NOMO-1 treated with DMSO at 0.1 percent for 48 hours (cell line): ENCODE measurements around the gene ST3GAL3.
"Not testable (repeated sequence)": the region's sequence is repeated elsewhere in the genome, so short reads cannot be mapped to it uniquely, and the experiment has no call there.

ENCODE experiments used
- DNase-seq: peaks from one replicate; lab custom pipeline; 2025; ENCODE audit not compliant: unreplicated experiment; lab: John Stamatoyannopoulos, UW

ST3GAL3 gene

DNA sequence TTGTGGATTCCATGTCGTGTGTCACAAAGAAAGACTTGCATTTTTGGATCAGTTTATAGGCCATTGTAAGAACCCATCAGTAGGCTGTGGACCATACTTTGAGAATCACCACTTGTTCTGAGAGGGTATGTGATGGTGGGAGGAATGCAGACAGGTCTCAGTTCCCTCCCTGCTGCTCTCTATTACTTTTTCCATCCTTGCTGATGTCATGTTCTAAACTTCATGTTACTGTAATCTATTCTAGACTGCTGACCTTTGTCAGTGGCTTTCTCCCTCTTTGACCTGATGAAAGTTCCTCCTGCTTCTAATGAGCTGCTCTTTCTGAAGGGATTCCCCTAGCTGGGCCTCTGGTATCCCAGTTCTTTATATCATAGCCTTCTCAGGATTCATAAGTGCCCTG, 46.1 kb downstream of the ST3GAL3 start:
- no peak for DNase-seq

DNA sequence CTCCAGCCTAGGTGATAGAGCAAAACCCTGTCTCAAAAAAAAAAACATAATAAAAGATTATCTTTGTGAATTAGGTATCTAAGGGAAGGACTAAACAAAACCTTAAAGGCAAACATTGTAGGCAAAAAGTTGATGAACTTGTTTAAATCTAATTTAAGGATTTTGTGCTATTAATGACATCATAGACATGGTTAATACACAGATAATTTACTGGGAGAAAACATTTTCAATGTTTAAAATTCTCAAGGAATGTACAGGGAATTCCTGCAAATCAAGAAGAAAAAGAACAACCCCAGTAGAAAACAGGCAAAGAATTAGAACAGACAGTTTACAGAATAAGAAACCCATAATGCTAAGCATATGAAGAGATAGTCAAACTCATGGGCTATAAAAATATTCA, 47.6 kb downstream of the ST3GAL3 start:
- DNase-seq: no peak

DNA sequence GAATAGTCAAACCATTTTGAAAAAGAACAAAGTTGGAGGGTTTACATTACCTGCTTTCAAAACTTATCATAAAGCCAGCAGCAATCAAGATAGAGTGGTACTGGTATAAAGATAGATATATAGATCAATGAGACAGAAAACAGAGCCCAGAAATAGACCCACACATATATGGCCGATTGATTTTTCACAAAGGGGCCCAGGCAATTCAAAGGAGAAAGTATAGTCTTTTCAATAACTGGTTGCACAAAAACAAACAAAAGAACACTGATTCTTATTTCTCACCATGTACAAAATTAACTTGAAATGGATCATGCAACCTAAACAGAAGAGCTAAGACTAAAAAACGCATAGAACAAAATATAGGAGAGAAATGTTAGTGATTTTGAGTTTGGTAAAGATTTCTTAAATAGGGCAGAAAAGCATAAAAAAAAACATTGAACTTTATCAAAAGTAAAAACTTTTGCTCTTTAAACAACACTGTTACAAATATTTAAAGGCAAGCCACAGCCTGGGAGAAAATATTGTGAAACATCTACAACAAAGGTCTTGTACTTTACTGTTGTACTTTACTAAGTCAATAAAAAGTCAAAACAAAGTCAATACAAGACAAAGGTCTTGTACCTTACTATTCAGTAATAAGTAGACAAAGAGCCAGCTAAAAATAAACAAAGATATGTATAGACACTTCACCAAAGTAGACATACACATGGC, 50.2 kb downstream of the ST3GAL3 start:
- no peak for DNase-seq

- DNase-seq: no peak
Observed at GRCh38 chr1:43760745-43761317, 53.5 kb downstream of the ST3GAL3 start.

GRCh38 chr1:43763497-43763973, 56.2 kb downstream of the ST3GAL3 start:
- peak; percentile 82 for DNase-seq

DNA sequence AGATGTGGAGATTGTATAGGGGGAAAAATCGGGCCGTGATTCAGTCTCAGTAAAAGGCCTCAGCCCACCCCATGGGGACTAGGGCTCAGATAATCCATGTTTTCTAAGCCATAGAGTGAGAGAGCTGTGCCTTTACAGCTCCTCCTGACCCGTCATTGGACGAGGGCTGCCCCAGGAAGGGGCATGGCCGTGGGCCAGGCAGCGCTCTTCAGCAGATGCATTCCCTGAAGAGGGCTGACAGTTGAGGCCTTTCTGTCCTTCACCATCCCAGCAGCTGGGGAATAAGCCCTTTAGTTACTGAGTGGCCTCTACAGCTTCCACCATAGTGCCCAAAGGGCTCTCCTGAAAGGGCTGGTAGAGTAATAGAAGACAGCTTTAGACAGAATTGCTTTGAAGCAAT, 57.2 kb downstream of the ST3GAL3 start:
- DNase-seq: no peak

DNA sequence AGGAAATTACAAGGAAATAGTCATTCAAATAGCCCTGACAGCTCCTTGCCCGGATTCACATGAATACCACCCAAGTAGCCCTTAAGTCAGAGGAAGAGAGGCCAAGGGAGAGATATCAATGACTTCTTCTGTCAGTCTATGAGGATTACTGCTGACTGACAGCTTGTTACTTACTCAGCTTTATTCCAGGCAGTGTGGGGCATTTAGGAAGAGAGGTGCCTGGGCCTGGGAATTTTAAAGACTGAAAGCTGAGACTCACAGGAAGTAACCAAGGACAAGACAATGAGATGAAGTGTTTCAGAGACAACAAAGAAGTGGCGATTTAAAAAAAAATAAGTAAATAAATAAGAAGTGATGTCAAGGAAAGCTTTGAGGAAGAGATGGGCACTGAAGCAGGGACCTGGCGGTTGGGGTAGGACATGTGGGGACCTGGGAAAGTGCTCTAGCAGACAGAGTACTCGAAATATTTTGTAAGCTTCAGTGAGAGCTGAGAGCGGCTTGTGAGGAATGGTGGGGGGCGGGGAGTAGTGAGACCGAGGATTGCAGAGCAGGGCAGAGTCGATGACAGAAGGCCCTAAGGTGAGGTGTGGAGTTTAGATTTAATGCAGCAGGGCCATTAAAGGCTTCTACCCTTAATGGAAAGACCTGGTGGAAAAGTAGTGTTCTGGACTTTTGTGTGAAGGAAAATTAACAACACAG, 58.9 kb downstream of the ST3GAL3 start:
- DNase-seq: peak; percentile 67

- DNase-seq: peak; percentile 72
Observed at GRCh38 chr1:43766818-43767525, 59.6 kb downstream of the ST3GAL3 start.

- DNase-seq: no peak
Observed at GRCh38 chr1:43768168-43768567, 60.8 kb downstream of the ST3GAL3 start.

GRCh38 chr1:43769350-43769908, 62.1 kb downstream of the ST3GAL3 start:
- no peak for DNase-seq

DNA sequence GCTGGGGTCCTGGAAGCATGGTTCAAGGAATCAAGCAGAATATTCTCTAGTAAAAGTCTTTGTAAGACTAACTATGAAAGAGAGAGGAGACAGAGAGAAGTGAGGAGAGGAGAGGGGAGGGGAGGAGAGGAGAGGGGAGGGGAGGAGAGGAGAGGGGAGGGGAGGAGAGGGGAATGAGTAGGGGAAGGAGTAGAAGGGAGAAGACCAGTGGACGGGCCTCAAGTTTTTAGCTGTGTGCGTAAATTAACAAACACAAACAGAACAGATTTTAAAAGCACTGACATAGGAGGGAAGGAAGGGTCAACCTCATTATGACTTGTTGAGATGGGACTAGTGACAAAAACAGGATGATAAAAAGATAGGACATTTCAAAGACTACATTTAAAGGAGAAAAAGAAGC, 62.8 kb downstream of the ST3GAL3 start:
- no peak for DNase-seq

GRCh38 chr1:43772978-43773377, 65.6 kb downstream of the ST3GAL3 start:
- DNase-seq: peak; percentile 83

DNA sequence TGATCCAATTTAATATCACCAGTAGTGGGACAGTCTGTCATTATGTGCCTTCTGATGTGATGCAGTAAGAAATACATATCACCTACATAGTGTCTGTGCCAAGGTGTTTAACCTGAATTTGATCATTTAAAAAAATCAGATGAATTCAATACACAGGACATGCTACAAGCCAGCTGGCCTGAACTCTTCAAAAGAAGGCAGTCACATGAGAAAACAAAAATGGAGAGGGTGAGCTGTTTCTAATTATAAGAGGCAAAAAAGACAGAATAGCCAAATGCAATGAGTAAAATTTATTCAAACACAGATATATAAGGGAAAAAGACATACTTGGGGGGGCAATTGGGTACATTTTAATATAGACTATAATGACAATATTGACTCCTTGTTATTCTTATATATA, 66.5 kb downstream of the ST3GAL3 start:
- no peak for DNase-seq

DNA sequence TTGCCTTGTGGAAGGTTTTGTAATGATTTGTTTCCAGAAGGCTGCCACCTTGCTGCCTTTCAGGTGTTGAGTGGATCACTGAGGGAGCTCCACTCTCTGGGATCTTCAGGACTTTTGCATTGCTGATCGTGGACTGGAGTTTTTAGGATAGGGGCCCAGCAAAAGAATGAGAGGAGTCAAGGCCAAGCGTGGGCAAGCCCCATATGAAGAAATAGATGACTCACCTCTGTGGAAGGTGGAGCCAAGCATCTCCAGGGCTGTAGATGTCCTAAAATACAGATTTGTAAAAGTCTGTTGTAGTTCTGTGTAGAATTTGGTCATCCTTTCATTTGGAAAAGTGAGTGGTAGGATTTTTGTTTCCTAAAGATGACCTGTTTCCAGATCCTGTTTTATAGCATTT, 67.0 kb downstream of the ST3GAL3 start:
- peak; percentile 61 for DNase-seq

- DNase-seq: peak; percentile 30
Observed at GRCh38 chr1:43776043-43776761, 68.9 kb downstream of the ST3GAL3 start.

DNA sequence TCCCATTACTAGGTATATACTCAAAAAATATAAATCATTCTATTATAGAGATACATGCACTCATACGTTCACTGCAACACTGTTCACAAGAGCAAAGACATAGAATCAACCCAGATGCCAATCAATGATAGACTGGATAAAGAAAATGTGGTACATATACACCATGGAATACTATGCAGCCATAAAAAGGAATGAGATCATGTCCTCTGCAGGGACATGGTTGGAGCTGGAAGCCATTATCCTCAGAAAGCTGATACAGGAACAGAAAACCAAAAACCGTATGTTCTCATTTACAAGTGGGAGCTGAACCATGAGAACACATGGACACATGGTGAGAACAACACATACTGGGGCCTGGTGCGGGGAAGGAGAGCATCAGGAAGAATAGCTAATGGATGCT, 70.6 kb downstream of the ST3GAL3 start:
- DNase-seq: not testable (repeated sequence)

GRCh38 chr1:43779266-43779665, 71.9 kb downstream of the ST3GAL3 start:
- peak; percentile 58 for DNase-seq

DNA sequence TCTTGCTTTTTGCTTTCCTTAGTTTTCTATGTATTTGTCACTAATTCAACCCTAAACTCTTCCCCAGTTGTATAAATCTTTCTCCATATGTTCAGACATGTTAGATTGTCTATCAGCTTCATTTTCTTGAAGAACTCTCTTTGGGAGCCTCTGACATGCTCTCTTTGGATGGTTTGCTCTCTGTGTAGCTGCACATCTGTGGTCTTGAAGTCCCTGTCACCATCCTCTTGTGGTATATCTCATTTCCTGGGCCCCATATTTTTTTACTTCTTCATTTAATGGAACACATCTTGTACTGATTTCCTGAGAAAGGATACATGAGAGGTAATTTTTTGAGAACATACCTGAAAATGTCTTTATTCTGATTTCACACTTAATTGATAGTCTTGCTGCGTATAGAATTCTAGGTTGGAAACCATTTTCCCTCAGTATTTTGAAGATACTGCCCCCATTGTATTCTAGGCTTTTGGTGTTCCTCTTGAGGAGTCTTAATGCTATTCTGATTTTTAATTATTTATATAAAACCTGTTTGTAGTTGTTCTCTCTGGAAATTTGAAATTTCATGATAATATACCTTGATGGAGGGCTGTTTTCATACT, 72.6 kb downstream of the ST3GAL3 start:
- no peak for DNase-seq

DNA sequence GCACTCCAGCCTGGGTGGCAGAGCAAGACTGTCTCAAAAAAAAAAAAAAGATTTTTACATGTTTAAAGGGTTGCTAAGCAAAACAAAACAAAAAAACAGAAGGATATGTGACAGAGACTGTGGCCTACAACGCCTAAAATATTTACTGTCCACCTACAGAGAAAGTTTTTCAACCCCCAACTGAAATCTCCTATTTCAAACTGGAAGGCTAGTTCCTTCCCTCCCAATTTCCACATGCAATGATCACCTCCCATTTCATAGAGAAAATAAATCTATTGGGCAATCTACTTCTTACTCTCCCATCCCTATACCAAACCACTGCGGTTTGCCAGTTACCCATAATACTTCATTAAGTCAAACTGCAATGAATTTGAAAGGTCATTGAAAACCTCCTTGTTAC, 74.2 kb downstream of the ST3GAL3 start:
- peak; percentile 90 for DNase-seq

- no peak for DNase-seq
Observed at GRCh38 chr1:43783096-43783670, 75.8 kb downstream of the ST3GAL3 start.
